Activated T-helper 17 cell treated with anti-CD3 and anti-CD28 coated beads, Interleukin-2, amount 50 U/mL, for 72 hours (primary cell): ENCODE results near the gene COL5A1. TPM values are rescaled to one million over a fixed set of nuclear protein-coding genes. Genes with fewer than 3 reads are reported as not detected.
"Not testable (repeated sequence)": the region's sequence is repeated elsewhere in the genome, so short reads cannot be mapped to it uniquely, and the experiment has no call there.

Experiments
- ATAC-seq: fragments of 150-1000 bp; cut with Tn5 transposase; replicated peaks from 2 replicates; pipeline ENCODE4 v1.10.0; 2021; ENCODE audit warnings: mild to moderate bottlenecking, moderate library complexity
- H3K27ac Mint-ChIP-seq: one replicate; pipeline ENCODE4 v1.8.0; 2022; ENCODE audit warnings: mixed read lengths
- H3K27me3 Mint-ChIP-seq: one replicate; pipeline ENCODE4 v1.8.0; 2022; ENCODE audit warnings: mixed read lengths
- H3K36me3 Mint-ChIP-seq: one replicate; pipeline ENCODE4 v1.8.0; 2022; ENCODE audit warnings: low read depth, mild to moderate bottlenecking, mixed read lengths
- H3K4me1 Mint-ChIP-seq: one replicate; pipeline ENCODE4 v1.8.0; 2022; ENCODE audit warnings: mixed read lengths
- H3K4me3 Mint-ChIP-seq: one replicate; pipeline ENCODE4 v1.8.0; 2022; ENCODE audit warnings: mild to moderate bottlenecking, mixed read lengths
- H3K9me3 Mint-ChIP-seq: one replicate; pipeline ENCODE4 v1.8.0; 2022; ENCODE audit warnings: mixed read lengths
- total RNA-seq, 2 donors: library from RNA; stranded (reverse); gene quantifications; one replicate each; pipeline ENCODE4 v1.2.3, GENCODE V29; 2022

COL5A1 gene
- total RNA-seq, 2 donors from 2014 or later = 0.50 to 1.3 TPM

DNA sequence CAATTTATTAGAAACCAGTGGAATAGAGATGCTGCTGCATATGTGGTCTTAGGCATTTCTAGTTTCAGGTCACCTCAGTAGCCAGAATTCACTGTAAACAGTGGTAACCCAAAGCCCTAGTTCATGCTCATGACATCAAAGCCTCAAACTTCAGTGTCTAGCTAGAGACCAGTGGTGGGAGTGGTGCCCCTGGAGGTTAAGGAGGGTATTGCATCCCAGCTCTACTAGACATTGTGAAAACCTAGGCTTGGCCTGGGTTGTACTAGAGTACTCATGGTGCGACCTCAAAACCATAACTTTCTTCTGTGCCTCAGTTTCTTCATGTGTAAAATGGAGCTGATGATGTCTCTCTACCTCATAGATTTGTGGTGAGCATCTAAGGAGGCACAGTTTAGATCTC lies 18.8 kb downstream of the COL5A1 start:
- Mint-ChIP-seq H3K27me3 (peaks cover 2% of the 10 kb centered on the region), H3K9me3 (peaks cover 7% of the 10 kb centered on the region), H3K4me3 (no peak overlapping the region), H3K27ac (no peak overlapping the region), H3K4me1 (no peaks in the 10 kb centered on the region), H3K36me3 (no peaks in the 10 kb centered on the region)
- no peak for ATAC-seq

DNA sequence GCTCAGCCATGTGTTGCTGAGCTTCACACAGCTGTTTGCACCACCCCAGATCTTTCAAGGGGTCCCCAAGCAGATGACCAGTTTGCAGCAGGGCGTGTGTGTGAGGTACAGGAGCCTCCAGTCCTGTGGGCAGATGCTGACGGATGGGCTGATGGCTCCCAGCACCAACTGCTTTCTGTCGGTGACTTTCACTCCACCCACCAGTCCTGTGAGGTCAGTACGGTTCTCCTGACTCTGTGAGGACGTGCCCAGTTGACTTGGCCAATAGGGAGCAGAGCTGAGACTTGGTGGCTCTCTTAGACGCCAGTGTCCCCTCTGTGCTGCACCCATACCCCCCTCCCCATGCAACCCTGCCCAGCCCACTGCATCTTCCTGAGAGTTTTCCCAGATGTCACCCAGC lies 19.7 kb downstream of the COL5A1 start:
- H3K4me3 Mint-ChIP-seq = no peak overlapping the region
- no peaks in the 10 kb centered on the region for H3K36me3 Mint-ChIP-seq
- no peak overlapping the region for H3K27ac Mint-ChIP-seq
- no peaks in the 10 kb centered on the region for H3K4me1 Mint-ChIP-seq
- no peak for ATAC-seq
- H3K9me3 Mint-ChIP-seq = peaks cover 7% of the 10 kb centered on the region
- peaks cover 3% of the 10 kb centered on the region for H3K27me3 Mint-ChIP-seq

DNA sequence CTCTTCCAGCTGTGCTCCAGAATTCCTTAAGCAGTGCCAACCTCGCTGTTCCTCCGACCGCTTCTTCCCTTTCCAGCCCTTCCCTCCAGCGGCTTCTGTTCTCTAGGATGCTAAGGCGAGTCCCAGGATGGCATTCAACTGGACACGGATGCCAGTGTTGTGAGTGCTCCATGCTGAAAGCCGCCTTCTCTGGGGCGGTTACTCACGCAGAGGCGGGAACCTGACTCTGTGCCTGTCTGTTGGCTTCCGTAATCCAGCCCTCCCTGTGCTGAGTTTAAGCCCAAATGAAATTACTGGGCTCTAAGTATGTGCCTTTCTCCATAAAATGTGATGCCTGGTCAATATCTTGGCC lies 20.2 kb downstream of the COL5A1 start:
- H3K36me3 Mint-ChIP-seq = no peaks in the 10 kb centered on the region
- H3K4me1 Mint-ChIP-seq = peaks cover 4% of the 10 kb centered on the region
- H3K27me3 Mint-ChIP-seq = peaks cover 3% of the 10 kb centered on the region
- ATAC-seq = no peak
- no peak overlapping the region for H3K4me3 Mint-ChIP-seq
- no peak overlapping the region for H3K27ac Mint-ChIP-seq
- H3K9me3 Mint-ChIP-seq = peaks cover 7% of the 10 kb centered on the region

DNA sequence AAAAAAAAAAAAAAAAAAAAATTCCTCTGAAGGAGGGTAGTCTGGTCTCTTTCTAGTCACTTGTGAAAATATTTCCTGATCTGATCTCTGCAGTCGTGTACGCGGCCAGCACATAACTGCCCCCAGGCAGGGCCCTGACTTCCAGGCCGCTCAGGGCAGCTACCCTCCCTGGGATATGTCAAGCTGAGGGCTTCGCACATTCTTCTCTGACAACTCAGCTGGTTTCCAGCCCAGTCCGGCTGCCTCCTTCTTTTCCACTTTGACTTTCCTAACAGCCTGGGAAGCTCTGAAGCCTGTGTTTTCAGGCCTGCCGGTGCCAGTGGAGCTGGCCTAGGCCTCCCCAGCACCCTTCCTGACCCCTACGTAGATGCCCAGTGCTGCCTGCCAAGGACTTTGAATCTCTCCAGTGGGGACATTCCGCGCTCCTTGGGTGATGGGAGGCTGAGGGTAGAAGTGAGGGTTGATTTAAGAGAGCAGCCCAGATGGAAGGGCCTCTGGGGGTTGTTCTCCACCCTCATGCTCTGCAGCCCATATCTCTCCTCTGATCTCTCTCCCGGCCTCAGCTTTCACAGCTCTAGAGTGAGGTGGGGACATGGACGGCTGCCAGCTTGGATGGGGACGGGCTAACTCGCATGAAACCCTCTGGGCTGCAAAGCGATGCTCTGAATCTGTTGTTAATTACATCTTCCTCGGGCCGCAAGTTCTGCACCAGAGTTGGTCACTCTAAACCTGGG lies 20.7 kb downstream of the COL5A1 start:
- ATAC-seq = no peak
- peaks cover 7% of the 10 kb centered on the region for H3K9me3 Mint-ChIP-seq
- no peak overlapping the region for H3K4me3 Mint-ChIP-seq
- H3K27me3 Mint-ChIP-seq = peaks cover 3% of the 10 kb centered on the region
- peaks cover 4% of the 10 kb centered on the region for H3K4me1 Mint-ChIP-seq
- no peak overlapping the region for H3K27ac Mint-ChIP-seq
- no peaks in the 10 kb centered on the region for H3K36me3 Mint-ChIP-seq

DNA sequence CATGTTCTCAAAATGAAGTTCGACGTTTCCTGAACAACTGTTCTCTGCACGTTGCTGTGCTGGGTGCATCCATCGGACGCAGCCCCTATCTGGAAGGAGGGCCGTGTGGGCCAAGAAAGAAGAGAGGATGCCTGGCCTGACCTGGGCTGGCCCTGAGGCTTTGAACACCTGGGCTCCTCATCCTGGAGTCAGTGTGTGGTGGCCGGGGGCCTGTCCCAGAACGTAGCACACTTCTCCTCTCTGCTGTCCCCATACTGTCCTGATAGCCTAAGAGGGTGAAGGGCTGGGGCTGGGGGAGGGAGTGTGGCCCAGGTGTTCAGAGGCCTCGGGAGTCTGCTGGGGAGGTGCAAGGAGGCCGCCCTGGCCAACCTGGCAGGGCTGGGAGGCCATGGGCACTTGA lies 21.5 kb downstream of the COL5A1 start:
- ATAC-seq = no peak
- H3K27ac Mint-ChIP-seq = no peak overlapping the region
- H3K4me3 Mint-ChIP-seq = no peak overlapping the region
- H3K9me3 Mint-ChIP-seq = peaks cover 7% of the 10 kb centered on the region
- H3K27me3 Mint-ChIP-seq = peaks cover 3% of the 10 kb centered on the region
- no peaks in the 10 kb centered on the region for H3K36me3 Mint-ChIP-seq
- peaks cover 4% of the 10 kb centered on the region for H3K4me1 Mint-ChIP-seq

DNA sequence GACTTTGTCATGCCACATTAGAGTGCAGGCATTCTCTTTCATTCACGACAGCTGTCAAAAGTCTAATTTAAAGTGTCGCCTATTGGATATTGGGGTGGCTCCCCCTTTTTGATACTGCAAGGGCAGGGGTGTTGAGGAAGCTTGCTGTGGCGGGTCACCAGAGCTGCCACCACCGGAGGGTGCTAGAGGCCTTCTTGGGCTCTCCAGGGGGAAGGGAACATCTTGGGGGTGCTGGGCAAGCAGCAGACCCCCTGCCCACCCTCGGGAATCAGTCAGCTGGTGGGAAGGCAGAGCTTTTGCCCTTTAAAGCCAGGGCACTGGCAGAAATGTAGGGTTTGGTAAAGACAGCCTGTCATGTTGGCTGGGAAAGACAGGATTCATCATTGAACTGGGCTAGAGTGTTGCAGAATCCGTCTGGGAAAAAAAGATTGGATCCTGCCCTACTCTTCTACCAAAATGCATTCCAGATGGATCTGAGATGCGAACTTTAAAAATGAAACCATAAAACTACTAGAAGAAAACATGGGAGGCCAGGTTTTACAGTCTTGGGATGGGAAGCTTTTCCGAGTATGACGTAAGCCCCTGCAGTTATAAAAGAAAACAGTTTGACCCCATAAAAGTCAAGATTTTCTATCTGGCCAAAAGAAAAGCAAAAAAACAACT lies 22.3 kb downstream of the COL5A1 start:
- peaks cover 4% of the 10 kb centered on the region for H3K4me1 Mint-ChIP-seq
- no peak for ATAC-seq
- H3K4me3 Mint-ChIP-seq = no peak overlapping the region
- H3K27me3 Mint-ChIP-seq = peaks cover 9% of the 10 kb centered on the region
- no peak overlapping the region for H3K27ac Mint-ChIP-seq
- H3K9me3 Mint-ChIP-seq = peaks cover 7% of the 10 kb centered on the region
- no peaks in the 10 kb centered on the region for H3K36me3 Mint-ChIP-seq

DNA sequence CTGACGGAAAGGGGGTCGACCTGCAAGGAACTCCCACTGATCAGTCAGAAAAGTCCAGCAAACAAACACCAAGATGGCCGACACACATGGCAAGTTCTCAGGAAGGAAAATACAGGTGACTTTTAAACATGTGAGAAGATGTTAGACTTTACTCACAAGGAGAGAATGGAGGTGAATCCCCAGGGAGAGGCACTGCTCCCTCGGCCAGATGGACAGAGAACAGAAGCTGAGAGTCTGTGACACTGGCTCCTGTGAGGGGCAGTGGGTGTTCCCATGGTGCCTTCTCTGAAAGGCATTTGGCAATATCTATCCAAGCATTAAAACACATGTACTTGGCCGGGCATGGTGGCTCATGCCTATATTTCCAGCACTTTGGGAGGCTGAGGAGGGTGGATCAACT lies 22.8 kb downstream of the COL5A1 start:
- ATAC-seq = no peak
- H3K36me3 Mint-ChIP-seq = no peaks in the 10 kb centered on the region
- H3K9me3 Mint-ChIP-seq = peaks cover 7% of the 10 kb centered on the region
- H3K27ac Mint-ChIP-seq = no peak overlapping the region
- peaks cover 4% of the 10 kb centered on the region for H3K4me1 Mint-ChIP-seq
- H3K27me3 Mint-ChIP-seq = peaks cover 13% of the 10 kb centered on the region
- H3K4me3 Mint-ChIP-seq = no peak overlapping the region

DNA sequence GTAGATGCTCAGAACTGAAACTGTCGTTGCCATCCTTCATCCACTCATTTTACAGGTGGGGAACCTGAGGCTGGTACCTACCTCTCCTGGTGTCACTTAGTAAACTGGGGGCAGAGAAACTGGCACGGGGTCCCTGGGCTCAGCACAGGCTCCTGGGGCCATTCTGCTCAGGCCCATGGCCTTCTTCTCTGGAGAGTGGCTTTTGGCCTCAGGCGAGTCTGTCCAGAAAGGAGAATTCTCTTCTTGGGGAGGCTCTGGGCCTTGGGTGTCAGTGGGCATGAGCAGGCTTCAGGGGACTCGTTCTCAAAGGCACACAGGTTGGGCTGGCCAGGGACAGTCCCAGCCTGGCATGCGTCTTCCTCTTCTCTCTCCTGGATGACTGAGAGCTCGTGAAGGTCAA lies 24.6 kb downstream of the COL5A1 start:
- Mint-ChIP-seq H3K4me3 (no peak overlapping the region), H3K4me1 (peaks cover 4% of the 10 kb centered on the region), H3K9me3 (peaks cover 3% of the 10 kb centered on the region), H3K27ac (peak overlapping the region; percentile 56), H3K36me3 (no peaks in the 10 kb centered on the region), H3K27me3 (peaks cover 13% of the 10 kb centered on the region)
- peak; percentile 49 for ATAC-seq

DNA sequence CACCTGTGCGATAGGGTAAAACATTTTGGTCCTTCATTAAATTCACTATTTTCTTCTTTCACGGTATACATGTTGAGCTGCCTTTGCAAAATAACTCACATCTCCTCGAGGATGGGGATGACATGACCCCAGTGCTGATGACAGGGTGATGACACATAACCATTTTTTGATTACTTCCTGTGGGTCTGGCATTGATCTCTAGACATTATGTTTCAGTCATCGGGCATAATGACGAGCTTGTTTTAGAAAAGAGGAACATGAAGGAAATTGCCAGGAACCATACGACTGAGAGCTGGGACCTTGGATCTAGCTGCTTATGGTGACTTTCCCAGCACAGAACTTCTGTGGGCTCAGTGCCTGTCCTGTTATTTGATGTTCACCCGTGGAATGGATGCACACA lies 25.2 kb downstream of the COL5A1 start:
- H3K27me3 Mint-ChIP-seq = peaks cover 13% of the 10 kb centered on the region
- H3K9me3 Mint-ChIP-seq = peaks cover 3% of the 10 kb centered on the region
- ATAC-seq = peak; percentile 81
- H3K27ac Mint-ChIP-seq = peak overlapping the region; percentile 56
- no peak overlapping the region for H3K4me3 Mint-ChIP-seq
- peaks cover 4% of the 10 kb centered on the region for H3K4me1 Mint-ChIP-seq
- H3K36me3 Mint-ChIP-seq = no peaks in the 10 kb centered on the region

DNA sequence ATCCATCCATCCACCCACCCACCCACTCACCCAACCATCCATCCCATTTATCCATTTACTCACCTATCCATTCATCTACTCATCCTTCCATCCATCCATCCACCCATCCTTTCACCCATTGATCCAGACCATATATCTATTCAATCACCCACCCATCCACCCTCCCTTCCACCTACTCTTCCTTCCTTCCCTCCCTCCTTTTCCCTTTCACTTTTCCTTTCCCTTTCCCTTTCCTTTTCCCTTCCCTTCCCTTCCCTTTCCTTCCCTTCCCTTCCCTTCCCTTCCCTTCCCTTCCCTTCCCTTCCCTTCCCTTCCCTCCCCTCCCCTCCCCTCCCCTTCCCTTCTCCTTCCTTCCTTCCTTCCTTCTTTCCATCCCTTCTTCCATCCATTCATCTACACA lies 27.4 kb downstream of the COL5A1 start:
- H3K27me3 Mint-ChIP-seq = peaks cover 13% of the 10 kb centered on the region
- not testable (repeated sequence) for H3K9me3 Mint-ChIP-seq, H3K4me1 Mint-ChIP-seq, ATAC-seq, H3K36me3 Mint-ChIP-seq, H3K4me3 Mint-ChIP-seq, H3K27ac Mint-ChIP-seq

DNA sequence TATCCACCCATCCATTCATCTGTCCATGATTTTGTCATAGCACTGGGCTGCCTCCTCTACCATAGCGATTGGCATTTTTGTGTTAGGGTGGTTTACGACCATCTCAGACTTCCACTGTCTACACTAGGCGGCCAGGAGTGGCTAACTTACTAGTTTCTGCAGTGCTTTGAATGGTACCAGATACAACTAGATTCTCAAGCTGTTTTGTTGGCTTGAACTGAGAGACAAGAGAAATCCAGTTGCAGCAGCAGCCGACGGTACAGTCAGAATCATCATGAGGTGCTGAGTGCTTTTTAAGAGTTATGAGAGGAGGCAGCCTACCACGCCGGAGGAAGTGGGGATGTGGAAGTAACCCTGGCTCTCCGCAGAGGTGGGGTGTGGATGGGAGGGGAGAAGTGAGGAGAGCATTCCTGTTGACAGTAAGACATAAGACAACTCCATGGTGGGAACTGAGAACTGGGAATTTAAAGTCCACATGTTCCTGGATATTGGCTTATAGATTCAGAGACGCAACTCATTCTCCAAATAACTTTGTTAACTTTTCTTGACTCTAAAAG lies 27.9 kb downstream of the COL5A1 start:
- Mint-ChIP-seq H3K9me3 (peaks cover 3% of the 10 kb centered on the region), H3K36me3 (no peaks in the 10 kb centered on the region), H3K27me3 (peaks cover 15% of the 10 kb centered on the region), H3K4me1 (peaks cover 4% of the 10 kb centered on the region), H3K4me3 (no peak overlapping the region), H3K27ac (no peak overlapping the region)
- ATAC-seq = no peak

DNA sequence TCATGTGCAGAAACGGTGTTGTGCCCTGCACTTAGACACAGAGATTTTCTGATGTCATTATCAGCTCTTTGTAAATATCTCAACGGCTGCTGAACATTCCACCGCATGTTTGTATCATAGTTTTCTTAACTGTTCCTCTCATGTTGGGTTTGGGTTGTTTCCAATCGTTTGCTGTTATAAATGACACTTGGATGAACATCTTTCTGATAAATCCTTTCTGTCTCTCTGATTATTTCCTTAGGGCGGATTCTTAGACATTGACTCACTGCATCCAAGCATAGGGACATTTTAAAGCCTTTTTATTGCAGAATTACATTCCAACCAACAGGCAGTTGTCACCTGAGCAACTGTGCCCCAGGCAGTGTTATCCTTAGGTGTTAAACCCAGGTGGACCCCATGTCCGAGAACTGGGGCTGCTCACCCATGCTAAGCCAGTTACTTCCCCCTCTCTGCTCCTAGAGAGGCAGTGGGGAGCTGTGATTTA lies 28.5 kb downstream of the COL5A1 start:
- Mint-ChIP-seq H3K36me3 (no peaks in the 10 kb centered on the region), H3K27ac (no peak overlapping the region), H3K4me1 (peaks cover 4% of the 10 kb centered on the region), H3K9me3 (peaks cover 3% of the 10 kb centered on the region), H3K4me3 (no peak overlapping the region), H3K27me3 (peaks cover 15% of the 10 kb centered on the region)
- no peak for ATAC-seq

DNA sequence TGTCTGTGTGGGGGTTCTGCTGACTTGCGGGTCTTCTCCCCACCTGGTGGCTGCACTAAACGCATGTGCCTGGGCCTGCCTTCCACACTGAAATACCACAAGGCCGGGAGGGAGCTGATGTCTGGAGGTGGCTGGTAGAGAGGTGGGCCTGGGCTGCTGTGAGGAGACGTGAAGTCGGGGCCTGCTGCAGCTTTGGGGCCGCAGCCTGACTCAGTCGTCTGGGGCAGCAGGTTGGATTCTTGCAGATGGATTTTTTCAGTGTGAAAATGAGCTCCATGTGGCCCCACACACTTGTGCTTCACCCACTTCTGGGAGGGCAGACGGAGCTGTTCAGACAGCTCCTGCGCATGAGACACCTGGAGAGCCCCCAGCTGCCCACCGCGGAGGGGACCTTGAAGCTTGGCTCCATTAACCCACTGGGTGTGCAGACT lies 29.3 kb downstream of the COL5A1 start:
- Mint-ChIP-seq H3K4me3 (no peak overlapping the region), H3K36me3 (no peaks in the 10 kb centered on the region), H3K9me3 (peaks cover 6% of the 10 kb centered on the region), H3K27me3 (peaks cover 12% of the 10 kb centered on the region), H3K27ac (no peak overlapping the region), H3K4me1 (peaks cover 4% of the 10 kb centered on the region)
- no peak for ATAC-seq

DNA sequence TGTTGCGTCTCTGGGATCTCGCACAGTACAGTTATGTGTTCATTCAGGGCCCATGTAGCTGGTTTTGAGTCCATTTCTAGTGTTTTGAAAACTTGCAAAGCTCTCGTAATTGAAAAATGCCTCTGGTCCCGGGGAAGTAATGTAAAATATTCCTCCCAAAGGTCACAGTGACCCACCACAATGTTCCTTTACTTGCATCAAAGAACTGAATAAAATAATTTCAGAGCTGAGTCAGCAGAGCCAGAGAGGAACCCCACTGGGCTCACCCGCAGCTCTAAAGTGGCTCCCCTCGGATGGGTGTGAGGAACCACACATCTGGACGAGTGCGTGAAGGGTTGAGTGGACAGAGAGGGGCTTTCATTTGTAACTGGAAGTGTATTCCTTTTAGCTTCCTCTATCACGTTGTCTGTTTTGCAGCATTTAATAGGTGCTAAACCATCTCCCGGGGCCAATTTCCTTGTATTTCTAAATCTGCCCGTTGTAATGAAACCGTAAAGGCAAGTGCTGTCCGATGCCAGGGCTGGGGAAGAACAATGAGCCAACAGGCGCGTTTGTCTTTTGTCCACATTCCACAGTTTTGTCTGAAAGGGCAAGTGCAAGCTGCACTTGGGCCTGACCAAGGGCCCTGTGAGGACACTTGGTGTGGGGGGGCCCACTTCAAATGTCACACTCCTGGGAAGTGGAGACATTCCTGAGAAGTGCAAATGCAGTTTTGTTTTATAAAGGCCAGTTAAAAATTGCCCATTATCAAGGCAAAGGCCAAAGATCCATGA lies 29.9 kb downstream of the COL5A1 start:
- Mint-ChIP-seq H3K27ac (no peak overlapping the region), H3K36me3 (no peaks in the 10 kb centered on the region), H3K9me3 (peaks cover 6% of the 10 kb centered on the region), H3K4me3 (no peak overlapping the region), H3K27me3 (peaks cover 12% of the 10 kb centered on the region), H3K4me1 (peaks cover 3% of the 10 kb centered on the region)
- ATAC-seq = no peak
